Measurements from ENCODE around the gene DRD4.

Gene DRD4

DNA sequence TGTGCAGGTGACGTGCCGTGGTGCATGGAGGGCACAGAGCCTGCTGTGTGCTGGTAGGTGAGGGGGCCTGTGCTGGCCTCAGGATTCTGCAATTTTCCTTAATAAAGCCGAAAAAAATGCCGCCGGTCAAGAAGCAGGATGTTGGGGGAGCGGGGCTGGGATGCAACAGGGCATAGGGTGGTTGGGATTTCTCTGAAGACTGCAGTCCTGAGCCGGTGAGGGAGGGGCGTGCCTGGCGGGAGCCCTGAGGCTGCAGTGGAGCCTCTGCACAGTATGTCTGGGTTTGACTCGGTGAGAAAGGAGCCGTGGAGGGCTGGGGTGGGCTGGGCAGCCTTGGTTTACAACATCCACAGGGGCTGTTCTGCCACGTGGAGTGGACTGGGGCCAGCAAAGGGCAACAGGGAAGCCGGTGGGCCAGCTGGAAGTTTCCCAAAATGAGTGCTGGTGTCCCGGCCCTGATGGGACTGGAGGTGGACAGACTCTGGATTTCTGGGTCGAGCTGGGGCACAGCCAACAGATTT lies 13.7 kb upstream of the DRD4 start:
- no peak for DNase-seq (ENCODE audit: low read depth)

DNA sequence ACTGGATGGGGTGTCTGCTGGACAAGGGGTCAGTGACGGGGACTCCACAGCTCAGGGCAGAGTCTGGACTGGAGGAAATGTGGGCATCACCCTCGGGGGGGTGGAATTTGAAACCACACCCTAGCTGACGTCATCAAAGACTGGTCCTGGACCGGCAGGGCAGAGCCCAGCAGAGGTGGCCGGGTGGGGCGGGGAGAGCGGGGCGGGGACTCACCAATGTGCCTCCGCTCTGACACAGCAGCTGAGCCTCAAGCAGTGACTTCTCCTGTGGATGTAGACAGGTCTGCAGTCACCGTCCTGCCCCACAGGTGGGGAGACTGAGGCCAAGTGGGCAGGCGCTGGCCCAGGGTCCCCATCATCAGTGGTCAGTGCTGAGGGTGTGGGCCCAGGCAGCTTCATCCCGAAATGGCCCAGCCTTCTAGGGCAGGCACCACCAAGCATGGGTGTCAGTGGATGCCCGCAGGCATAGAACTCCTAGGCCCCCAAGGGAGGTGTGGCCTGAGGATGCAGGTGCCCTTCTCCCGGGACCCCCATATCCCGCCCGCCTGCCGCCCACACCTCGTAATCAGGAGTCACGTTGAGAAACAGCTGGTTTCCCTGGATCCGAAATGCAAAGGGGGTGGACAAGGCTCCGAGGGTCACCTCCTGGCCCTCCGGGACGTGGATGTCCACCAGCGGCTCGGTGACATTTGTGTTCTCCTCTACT lies 12.9 kb upstream of the DRD4 start:
- no peak for DNase-seq (ENCODE audit: low read depth)

DNA sequence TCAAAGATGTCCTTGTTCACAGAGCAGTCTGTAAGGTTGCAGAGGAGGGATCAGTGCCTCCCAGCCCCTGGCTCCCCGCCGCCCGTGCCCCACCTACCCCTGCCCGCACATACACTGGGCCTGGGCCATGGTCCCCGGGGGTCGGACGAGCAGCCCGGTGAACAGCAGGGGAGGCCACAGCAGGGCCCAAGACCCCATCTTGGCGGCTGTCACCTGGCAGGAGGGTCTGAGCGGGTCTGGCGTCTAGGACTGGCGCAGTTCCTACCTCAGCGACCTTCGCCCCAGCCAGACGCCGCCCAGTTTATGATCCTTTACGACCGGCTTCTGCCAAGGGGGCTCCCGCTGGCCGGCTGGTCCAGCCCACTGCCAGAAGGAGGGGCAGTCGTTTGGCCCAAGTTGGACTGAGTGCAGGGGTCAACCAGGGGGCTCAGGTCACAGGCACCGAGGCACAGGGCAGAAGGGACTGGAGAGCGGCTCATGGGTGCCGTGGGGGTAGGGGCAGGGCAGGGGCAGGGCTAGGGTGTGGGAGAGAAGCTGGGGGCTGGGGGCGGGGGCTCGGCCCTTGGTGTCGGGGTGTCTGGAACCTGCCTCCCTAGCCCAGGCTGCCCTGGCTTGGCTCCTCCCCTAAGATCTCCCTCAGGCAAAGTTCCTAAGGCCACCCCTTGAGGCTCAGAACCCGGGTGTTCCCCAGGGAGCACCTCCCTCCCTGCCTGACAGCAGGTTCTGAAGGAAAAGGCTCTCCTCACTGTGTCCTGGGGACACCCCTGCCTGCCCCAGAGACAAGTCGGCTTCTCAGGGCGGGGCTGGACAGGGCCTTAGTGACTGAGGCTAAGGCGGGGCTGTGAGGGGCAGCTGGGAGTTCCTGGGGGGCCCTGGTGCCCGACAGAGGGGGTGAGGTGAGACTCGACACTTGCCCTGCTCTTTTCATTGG lies 12.1 kb upstream of the DRD4 start, which contains the start of gene CDHR5:
Gene CDHR5, minus strand, starts transcription at position 251 of the 931 bp plus-strand sequence. Its CDS starts 53 bp downstream, at position 198.
- DNase-seq (ENCODE audit: low read depth), result no peak

DNA sequence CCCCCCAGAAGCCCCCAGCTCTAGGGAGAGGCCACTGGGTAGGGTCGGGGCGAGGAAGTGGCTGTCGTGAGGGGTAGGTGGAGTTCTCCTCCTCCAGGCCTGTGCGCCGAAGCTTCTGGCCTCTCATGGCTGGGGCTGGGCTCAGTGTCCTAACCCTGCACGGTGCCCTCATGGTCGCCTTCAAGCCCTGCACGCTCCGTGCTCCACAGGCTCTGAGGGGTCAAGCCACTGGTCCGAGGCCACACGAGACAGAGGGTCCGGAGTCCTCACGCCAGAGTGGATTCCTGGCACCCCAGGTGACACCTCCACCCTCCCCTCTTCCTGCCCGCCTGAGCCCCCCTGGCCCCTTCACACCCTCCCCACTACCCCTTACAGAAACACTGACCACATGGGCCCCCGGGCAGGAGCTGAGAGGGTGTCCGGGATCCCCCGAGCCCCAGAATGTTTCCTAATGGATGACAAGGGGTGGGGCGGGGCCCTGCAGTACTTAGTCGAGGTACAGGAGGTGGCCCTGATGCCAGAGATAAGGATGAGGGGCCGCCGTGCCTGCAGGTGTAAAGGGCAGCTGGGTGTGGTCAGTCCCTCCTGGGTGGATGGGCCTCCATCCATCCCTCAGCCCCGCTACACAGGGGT lies 11.3 kb upstream of the DRD4 start:
- no peak for DNase-seq (ENCODE audit: low read depth)

DNA sequence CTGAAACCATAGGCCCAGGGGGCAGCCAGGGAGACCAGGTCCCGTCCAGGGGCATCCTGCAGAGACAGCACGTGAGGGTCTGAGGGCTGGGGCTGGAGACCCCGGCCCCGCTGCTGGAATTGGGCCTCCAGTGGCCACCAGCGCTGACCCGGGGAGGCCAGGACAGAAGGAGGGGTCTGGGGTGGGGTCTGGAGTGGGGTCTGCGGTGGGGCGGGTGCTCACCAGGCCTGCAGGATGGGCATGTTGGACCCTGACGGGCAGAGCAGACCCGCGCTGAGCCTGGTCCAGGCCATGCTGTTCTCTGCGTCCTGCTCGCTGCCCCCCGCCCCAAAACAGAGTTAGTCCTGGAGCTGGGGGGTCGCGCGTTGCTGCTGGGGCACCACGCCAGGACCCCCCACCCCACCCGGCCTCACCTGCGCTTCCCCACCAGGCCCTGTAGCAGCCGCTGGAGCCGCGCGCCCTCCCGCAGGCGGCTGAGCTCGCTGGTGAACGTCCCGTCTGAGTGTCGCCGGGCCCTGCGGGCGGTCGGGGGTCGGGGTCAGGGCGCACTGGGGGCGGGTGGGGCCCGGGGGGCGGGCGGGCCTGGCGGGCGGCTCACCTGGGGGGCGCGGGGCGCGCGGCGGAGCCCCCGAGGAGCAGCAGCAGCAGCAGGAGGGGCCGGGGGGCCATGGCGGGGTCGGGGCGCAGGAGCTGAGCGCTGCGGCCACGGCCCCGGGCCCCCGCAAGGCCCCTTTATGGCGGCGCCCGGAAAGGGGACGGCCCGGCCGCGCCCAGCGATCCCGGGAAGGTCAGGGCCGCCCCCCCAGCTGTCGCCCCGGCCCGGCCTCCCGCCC lies 10.4 kb upstream of the DRD4 start, which contains the start of gene SCT:
Gene SCT, minus strand, starts transcription at position 707 of the 833 bp plus-strand sequence. Its CDS starts 38 bp downstream, at position 669.
- DNase-seq (ENCODE audit: low read depth), result no peak

DNA sequence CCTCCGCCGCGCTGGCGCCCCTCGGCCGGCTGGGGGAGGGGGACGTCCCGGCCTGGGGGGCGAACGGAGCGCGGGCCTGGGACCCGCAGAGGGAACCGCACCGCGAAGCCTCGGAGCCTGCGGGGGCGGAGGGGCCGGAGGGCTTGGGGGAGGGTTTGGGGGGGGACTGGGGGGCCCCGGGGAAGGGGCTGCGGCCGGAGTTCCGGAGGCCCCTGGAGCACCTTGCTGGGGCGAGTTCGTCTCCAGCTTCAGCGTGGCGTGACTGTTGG lies 9.8 kb upstream of the DRD4 start:
- DNase-seq (ENCODE audit: low read depth), result no peak

DNA sequence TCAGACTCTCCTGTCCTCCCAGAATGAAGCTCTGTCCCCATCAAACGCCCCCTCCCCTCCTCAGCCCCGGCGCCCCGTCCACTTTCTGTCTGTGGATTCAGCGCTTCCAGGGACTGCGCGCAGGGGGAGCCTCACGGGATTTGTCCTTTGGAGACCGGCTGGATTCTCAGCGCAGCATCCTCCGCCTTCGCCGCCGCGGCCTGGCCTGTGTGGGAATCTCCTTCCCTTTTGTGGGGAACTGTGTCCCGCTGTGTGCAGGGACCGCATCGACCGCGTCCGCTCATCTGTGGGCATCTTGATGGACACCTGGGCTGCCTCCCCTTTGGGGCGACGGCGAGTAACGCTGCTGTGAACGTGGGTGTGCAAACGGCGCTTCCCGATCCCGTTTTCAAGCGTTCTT lies 9.0 kb upstream of the DRD4 start:
- DNase-seq (ENCODE audit: low read depth), result no peak

DNA sequence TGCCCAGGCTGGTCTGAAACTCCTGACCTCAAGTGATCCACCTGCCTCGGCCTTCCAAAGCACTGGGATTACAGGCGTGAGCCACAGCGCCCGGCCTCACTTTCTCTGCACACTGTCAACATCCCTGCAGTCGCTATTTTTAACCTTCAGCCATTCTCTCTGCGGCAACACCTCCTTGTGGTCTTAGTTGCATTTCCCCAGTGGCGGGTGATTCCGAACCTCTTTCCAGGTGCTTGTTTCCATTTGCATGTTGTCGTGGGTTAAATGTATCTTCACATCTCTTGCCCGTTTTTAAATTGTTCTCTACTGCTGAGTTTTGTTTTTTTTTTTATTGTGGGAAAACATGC lies 7.9 kb upstream of the DRD4 start:
- DNase-seq (ENCODE audit: low read depth), result no peak

DNA sequence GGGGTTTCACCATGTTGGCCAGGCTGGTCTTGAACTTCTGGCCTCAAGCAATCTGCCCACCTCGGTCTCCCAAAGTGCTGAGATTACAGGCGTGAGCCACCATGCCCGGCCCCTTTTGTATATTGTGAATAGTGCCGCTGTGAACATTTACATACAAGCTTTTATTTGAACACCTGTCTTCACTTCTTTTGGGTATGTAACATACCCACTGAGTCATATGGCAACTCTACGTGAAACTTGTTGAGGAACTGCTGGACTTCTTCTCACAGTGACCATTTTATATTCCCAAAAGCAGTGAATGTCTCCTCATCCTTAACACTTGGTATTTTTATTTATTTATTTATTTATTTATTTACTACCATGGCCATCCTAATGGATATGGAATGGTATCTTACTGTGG lies 6.2 kb upstream of the DRD4 start:
- DNase-seq (ENCODE audit: low read depth), result no peak

DNA sequence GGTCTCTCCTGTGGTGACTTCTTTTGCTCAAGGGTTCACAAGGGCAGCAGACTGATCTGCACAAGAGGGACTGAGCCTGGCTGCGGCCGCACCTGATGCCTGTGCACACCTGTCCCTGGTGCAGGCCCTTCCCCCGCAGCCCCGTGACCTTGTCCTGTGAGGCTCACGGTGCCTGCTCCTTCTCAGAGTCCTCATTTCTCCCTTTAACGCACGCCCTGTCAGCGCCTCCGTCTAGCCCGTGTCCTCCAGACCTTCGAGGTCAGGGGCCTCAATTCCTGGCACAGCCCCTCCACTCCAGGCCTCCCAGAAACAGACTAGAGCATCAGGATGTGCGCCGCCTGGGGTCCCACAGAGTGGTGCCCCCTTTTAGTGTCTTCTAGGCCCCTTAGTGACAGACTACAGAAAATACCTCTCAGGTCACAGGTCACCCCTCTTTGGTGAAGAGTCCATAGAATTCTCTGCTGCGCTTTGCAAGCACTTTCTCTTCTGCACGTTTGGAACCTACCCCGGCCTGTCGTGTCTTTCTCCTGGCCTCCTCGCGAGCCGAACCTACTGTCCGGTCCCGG lies 1.0 kb upstream of the DRD4 start:
- DNase-seq (ENCODE audit: low read depth), result no peak

DNA sequence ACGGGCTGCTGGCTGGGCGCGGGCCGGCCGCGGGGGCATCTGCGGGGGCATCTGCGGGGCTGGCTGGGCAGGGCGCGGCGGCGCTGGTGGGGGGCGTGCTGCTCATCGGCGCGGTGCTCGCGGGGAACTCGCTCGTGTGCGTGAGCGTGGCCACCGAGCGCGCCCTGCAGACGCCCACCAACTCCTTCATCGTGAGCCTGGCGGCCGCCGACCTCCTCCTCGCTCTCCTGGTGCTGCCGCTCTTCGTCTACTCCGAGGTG lies 194 bp downstream of the DRD4 start:
- no peak for DNase-seq (ENCODE audit: low read depth)

DNA sequence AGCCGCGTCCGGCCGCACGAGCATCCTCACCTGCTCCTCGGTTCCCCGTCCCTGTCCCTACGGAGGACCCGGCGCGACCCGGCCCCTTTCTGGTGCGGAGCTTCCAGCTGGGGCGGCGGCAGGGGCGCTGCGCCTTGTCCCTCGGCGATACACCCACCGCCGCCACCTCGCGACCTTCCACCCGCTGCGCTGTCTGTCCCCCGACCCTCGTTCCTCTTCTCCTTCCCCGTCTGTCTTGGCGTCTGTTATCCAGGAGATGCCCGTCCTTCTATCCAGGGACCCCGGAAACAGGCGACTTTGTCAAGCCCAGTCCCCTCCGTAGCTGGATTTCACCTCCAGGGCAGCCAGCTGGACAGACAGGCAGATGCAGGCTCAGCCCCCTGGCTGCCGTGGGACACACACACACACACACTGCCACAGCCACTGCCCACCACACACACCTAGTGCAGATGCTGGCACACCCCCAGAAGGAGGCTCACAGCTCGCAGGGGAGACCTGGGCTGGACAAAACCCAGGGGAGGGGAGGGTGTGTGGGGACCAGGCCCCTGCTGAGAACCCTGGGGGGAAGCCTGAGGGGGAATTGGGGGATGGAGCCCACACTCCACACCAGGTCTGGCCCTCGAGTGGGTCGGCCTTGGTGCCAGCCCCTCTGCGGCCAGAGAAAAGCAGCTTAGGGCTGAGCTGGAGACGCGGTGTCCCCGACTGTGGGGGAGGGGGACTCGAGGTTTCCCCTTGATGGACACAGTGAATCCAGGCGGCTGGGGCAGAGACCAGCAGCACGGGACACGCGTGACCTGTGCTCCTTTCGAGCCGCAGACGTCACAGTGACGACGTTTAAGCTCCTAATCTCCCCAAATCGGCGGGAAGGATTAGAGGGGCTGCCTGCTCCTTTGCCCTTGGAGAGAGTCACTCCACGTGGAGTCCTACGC lies 788 bp downstream of the DRD4 start:
- no peak for DNase-seq (ENCODE audit: low read depth)

DNA sequence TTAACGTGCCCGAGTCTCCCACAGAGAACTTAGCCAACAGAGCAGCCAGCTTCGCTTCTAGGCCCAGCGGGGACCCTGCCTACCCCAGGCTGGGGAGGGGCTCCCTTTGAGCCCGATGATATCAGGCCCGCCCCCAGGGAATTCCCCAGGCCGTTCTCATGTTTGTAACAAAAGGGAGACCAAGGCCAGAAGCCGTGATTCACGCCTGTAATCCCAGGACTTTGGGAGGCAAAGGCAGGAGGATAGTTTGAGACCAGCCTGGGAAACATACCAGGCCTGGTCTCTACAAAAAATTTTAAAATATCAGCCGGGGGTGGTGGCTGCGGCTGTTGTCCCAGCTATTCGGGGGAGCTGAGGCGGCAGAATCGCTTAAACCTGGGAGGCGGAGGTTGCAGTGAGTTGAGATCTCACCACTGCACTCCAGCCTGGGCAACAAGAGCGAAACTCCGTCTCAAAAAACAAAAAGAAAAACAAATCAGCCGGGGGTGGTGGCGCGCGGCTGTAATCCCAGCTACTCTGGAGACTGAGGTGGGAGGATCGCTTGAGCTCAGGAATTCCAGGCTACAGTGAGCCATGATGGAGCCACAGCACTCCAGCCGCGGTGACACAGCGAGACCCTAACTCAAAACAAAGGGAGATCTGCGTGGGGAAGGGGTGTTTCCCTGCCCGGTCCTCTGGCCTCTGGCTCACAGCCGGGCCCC lies 1.7 kb downstream of the DRD4 start:
- DNase-seq (ENCODE audit: low read depth), result no peak

DNA sequence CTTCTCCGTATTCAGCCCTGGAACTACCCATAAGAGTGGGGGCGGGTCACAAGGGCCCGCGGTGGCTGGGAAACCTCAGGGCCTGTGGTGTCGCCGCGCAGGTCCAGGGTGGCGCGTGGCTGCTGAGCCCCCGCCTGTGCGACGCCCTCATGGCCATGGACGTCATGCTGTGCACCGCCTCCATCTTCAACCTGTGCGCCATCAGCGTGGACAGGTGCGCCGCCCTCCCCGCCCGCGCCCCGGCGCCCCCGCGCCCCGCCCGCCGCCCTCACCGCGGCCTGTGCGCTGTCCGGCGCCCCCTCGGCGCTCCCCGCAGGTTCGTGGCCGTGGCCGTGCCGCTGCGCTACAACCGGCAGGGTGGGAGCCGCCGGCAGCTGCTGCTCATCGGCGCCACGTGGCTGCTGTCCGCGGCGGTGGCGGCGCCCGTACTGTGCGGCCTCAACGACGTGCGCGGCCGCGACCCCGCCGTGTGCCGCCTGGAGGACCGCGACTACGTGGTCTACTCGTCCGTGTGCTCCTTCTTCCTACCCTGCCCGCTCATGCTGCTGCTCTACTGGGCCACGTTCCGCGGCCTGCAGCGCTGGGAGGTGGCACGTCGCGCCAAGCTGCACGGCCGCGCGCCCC lies 2.4 kb downstream of the DRD4 start:
- no peak for DNase-seq (ENCODE audit: low read depth)

DNA sequence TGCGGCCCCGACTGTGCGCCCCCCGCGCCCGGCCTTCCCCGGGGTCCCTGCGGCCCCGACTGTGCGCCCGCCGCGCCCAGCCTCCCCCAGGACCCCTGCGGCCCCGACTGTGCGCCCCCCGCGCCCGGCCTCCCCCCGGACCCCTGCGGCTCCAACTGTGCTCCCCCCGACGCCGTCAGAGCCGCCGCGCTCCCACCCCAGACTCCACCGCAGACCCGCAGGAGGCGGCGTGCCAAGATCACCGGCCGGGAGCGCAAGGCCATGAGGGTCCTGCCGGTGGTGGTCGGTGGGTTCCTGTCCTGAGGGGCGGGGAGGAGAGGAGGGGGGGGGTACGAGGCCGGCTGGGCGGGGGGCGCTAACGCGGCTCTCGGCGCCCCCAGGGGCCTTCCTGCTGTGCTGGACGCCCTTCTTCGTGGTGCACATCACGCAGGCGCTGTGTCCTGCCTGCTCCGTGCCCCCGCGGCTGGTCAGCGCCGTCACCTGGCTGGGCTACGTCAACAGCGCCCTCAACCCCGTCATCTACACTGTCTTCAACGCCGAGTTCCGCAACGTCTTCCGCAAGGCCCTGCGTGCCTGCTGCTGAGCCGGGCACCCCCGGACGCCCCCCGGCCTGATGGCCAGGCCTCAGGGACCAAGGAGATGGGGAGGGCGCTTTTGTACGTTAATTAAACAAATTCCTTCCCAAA lies 3.1 kb downstream of the DRD4 start:
- DNase-seq (ENCODE audit: low read depth), result no peak

DNA sequence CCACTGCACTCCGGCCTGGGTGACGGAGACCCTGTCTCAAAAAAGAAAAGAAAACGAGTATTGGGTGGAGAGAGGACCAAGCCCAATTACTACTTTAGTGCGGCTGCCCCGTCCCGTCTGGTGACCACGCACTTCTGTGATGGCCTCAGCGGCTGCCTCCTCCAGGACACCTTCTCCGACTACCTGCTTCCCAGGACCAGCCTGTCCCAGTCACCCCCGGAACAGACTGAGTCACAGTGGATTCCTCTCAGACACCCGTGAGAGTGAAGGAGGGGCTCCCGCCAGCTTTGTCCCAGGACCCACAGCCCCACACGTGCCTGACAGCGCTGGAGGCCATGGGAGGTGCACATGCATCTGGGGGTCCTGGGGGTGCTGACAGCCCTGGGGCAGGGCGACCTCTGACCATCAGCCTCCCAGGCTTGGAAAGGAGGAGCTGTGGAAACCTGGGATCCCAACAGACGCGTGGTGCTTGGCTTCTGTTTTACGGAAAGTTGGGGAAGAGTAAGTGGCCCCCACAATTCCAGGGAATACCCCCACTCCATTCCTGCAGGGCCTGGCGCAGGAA lies 4.8 kb downstream of the DRD4 start:
- DNase-seq (ENCODE audit: low read depth), result no peak

DNA sequence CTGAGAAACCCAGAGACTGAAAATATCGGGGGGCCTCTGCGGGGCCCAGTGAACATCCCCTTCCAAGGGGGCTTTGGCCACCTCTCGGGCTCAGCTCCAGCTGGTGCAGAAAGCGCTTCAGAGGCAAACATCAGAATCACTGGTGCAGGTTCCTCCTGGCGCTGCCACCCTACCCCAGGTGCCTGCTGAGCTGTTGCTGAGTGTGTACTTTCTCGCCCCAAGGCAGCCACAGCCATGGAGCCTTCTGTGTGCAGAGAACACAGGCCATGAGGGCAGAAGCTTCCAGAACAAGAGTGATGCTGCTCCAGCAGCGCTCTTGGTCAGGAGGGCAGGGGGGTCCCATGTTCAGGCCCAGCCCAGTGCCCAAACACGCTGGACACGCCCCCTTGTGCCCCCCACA lies 6.3 kb downstream of the DRD4 start:
- no peak for DNase-seq (ENCODE audit: low read depth)

DNA sequence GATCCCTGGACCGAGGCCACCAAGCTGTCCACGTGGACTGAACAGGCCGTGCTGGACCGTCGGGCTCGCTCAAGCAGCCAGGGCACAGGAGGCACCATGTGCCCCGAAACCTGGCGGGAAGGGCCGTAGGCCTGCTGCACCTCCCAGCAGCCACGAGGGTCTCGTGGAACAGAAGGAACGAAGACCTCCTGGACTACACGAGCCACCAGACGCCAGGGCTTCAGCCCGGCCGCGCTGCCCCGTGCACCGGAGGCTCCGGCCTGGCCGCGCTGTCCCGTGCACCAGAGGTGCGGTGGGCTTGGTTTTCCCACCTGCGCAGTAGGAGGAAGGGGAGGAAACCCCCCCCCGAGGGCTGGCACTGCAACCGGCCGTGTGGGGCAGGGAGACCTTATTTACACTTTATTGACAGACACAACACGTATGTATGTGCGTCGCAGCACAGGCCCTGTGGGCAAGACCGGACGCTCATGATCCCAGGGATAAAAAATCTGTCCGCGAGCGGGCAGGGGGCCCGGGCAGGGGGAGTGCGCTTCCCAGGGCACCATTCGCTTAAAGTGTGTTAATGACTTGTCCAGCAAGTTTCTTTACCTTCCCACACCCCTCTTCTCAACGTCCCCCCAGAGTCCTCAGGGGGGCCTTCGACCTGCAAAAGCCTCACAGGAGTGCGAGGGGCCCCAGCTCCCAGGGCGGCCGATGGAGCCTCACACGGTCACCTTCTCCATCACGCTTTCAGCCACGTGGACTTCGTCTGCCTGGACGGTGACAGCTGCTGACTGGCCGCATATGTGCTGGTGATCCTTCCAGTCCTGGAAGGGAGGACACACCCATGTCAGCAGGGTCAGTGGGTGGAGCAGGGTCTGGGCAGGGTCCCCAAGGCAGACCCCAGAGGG lies 7.0 kb downstream of the DRD4 start:
- no peak for DNase-seq (ENCODE audit: low read depth)

Data from non-pigmented ciliary epithelial cell (primary cell).